CD4-positive, alpha-beta T cell treated with Interleukin-12 subunit alpha and Interleukin-12 subunit beta, for 1 hour (primary cell): Measurements from ENCODE around the gene RFX3.

Experiments
- DNase-seq: peaks from one replicate; pipeline ENCODE4 v3.0.0-alpha.2; 2020

Gene RFX3

GRCh38 chr9:3191715-3192114 lies 334.1 kb downstream of the RFX3 start:
- no peak for DNase-seq

GRCh38 chr9:3189113-3189861 lies 336.5 kb downstream of the RFX3 start:
- DNase-seq: no peak

- DNase-seq: no peak
Measured at GRCh38 chr9:3186751-3187150, 339.1 kb downstream of the RFX3 start.

- DNase-seq: peak; percentile 16
Measured at GRCh38 chr9:3181049-3181953, 344.5 kb downstream of the RFX3 start.

- no peak for DNase-seq
Measured at GRCh38 chr9:3180696-3181048, 345.1 kb downstream of the RFX3 start.

- no peak for DNase-seq
Measured at GRCh38 chr9:3179711-3180110, 346.1 kb downstream of the RFX3 start.

GRCh38 chr9:3177936-3178335 lies 347.9 kb downstream of the RFX3 start:
- DNase-seq: no peak

GRCh38 chr9:3177146-3177761 lies 348.5 kb downstream of the RFX3 start:
- no peak for DNase-seq

GRCh38 chr9:3173374-3173773 lies 352.4 kb downstream of the RFX3 start:
- DNase-seq: no peak

- no peak for DNase-seq
Measured at GRCh38 chr9:3170819-3171218, 355.0 kb downstream of the RFX3 start.
